Hematopoietic multipotent progenitor cell treated with erythropoietin and hydrocortisone succinate and interleukin-3 and kit ligand, for 15 days (in vitro differentiated cells): ENCODE measurements around the gene BTG1.
"Not testable (repeated sequence)": the region's sequence is repeated elsewhere in the genome, so short reads cannot be mapped to it uniquely, and the experiment has no call there.

Source experiments
- DNase-seq: peaks from one replicate; pipeline ENCODE4 v3.0.0-alpha.2; 2015; ENCODE audit warnings: low spot score

BTG1 gene

GRCh38 chr12:92098594-92099380, 46.9 kb downstream of the BTG1 start:
- DNase-seq, result no peak

GRCh38 chr12:92096346-92097136, 49.1 kb downstream of the BTG1 start:
- no peak for DNase-seq

GRCh38 chr12:92094751-92095161, 50.9 kb downstream of the BTG1 start:
- DNase-seq, result no peak

GRCh38 chr12:92094301-92094700, 51.3 kb downstream of the BTG1 start:
- DNase-seq, result not testable (repeated sequence)
